H9 (cell line): ENCODE measurements around the gene OSBPL9. TPM values are rescaled to one million over a fixed set of nuclear protein-coding genes. Genes with fewer than 3 reads are reported as not detected.

ENCODE experiments used
- DNase-seq: peaks from one replicate; pipeline ENCODE4 v3.0.0-alpha.2; 2017
- H2AFZ ChIP-seq: one replicate; pipeline ENCODE4 v1.6.1; 2013; ENCODE audit warnings: mild to moderate bottlenecking, low read length, control low read depth, moderate library complexity
- H2AK5ac ChIP-seq: 2 replicates; pipeline ENCODE4 v1.6.1; 2013; ENCODE audit warnings: low read length, control low read depth, mixed read lengths; ENCODE audit not compliant: insufficient read length
- H2BK120ac ChIP-seq: one replicate; pipeline ENCODE4 v1.6.1; 2013; ENCODE audit warnings: low read depth, mild to moderate bottlenecking, low read length, control low read depth, inconsistent platforms; ENCODE audit not compliant: poor library complexity, severe bottlenecking
- H2BK12ac ChIP-seq: 2 replicates; pipeline ENCODE4 v1.6.1; 2013; ENCODE audit warnings: low read length, control low read depth, mixed read lengths, low read depth; ENCODE audit not compliant: insufficient read length
- H2BK15ac ChIP-seq: 2 replicates; pipeline ENCODE4 v1.6.1; 2013; ENCODE audit warnings: low read depth, low read length, control low read depth
- H2BK20ac ChIP-seq: one replicate; pipeline ENCODE4 v1.6.1; 2013; ENCODE audit warnings: low read depth, mild to moderate bottlenecking, low read length, control low read depth, inconsistent platforms; ENCODE audit not compliant: poor library complexity, severe bottlenecking
- H2BK5ac ChIP-seq: 2 replicates; pipeline ENCODE4 v1.6.1; 2013; ENCODE audit warnings: low read length, control low read depth, mixed read lengths; ENCODE audit not compliant: insufficient read length
- H3K14ac ChIP-seq: 2 replicates; pipeline ENCODE4 v1.6.1; 2013; ENCODE audit warnings: low read length, control low read depth; ENCODE audit not compliant: insufficient read depth
- H3K18ac ChIP-seq: 2 replicates; pipeline ENCODE4 v1.6.1; 2013; ENCODE audit warnings: low read depth, mild to moderate bottlenecking, mixed read lengths, low read length, control low read depth; ENCODE audit not compliant: insufficient read length
- H3K23ac ChIP-seq: 2 replicates; pipeline ENCODE4 v1.6.1; 2013; ENCODE audit warnings: low read length, control low read depth, mixed read lengths, low read depth; ENCODE audit not compliant: insufficient read length
- H3K23me2 ChIP-seq: 2 replicates; pipeline ENCODE4 v1.6.1; 2013; ENCODE audit warnings: low read depth, mild to moderate bottlenecking, mixed read lengths, low read length, control low read depth; ENCODE audit not compliant: insufficient read length, poor library complexity, severe bottlenecking
- H3K27ac ChIP-seq: 2 replicates; pipeline ENCODE4 v1.5.1; 2013; ENCODE audit warnings: low read length, control low read depth, mixed read lengths, low read depth; ENCODE audit not compliant: insufficient read length
- H3K27me3 ChIP-seq: 2 replicates; pipeline ENCODE4 v1.6.1; 2013; ENCODE audit warnings: low read length, control low read depth, inconsistent platforms; ENCODE audit not compliant: insufficient read depth
- H3K4ac ChIP-seq: 2 replicates; pipeline ENCODE4 v1.6.1; 2013; ENCODE audit warnings: low read depth, mild to moderate bottlenecking, control low read depth, inconsistent platforms, low read length, moderate library complexity
- H3K4me1 ChIP-seq: 2 replicates; pipeline ENCODE4 v1.6.1; 2013; ENCODE audit warnings: low read length, control low read depth, inconsistent platforms; ENCODE audit not compliant: insufficient read depth
- H3K4me2 ChIP-seq: 2 replicates; pipeline ENCODE4 v1.6.1; 2013; ENCODE audit warnings: low read length, control low read depth, mixed read lengths; ENCODE audit not compliant: insufficient read length, insufficient read depth
- H3K56ac ChIP-seq: 2 replicates; pipeline ENCODE4 v1.6.1; 2013; ENCODE audit warnings: low read depth, mild to moderate bottlenecking, mixed read lengths, low read length, control low read depth; ENCODE audit not compliant: insufficient read length
- H3K79me1 ChIP-seq: 2 replicates; pipeline ENCODE4 v1.6.1; 2013; ENCODE audit warnings: low read depth, mild to moderate bottlenecking, moderate library complexity, low read length, control low read depth, inconsistent platforms; ENCODE audit not compliant: insufficient read depth, poor library complexity, severe bottlenecking
- H3K79me2 ChIP-seq: 2 replicates; pipeline ENCODE4 v1.6.1; 2013; ENCODE audit warnings: low read length, control low read depth, inconsistent platforms; ENCODE audit not compliant: insufficient read depth
- H3K9ac ChIP-seq: 2 replicates; pipeline ENCODE4 v1.6.1; 2013; ENCODE audit warnings: low read length, control low read depth, mixed read lengths; ENCODE audit not compliant: insufficient read length; ENCODE audit errors: extremely low read depth
- H3K9me3 ChIP-seq: one replicate; pipeline ENCODE4 v1.6.1; 2013; ENCODE audit warnings: low read depth, low read length, inconsistent platforms; ENCODE audit not compliant: control insufficient read depth
- H3T11ph ChIP-seq: one replicate; pipeline ENCODE4 v1.6.1; 2013; ENCODE audit warnings: mild to moderate bottlenecking, low read length, control low read depth, inconsistent platforms
- H4K20me1 ChIP-seq: one replicate; pipeline ENCODE4 v1.6.1; 2013; ENCODE audit not compliant: control insufficient read depth, insufficient read length, insufficient read depth
- H4K5ac ChIP-seq: 2 replicates; pipeline ENCODE4 v1.6.1; 2013; ENCODE audit warnings: low read depth, mild to moderate bottlenecking, mixed read lengths, low read length, control low read depth; ENCODE audit not compliant: insufficient read length
- H4K8ac ChIP-seq: replicated peaks from 2 replicates; pipeline ENCODE4 v1.6.1; 2013; ENCODE audit warnings: low read length, control low read depth, mixed read lengths, low read depth; ENCODE audit not compliant: insufficient read length
- H4K91ac ChIP-seq: 2 replicates; pipeline ENCODE4 v1.6.1; 2013; ENCODE audit warnings: low read depth, mild to moderate bottlenecking, moderate library complexity, mixed read lengths, low read length, control low read depth; ENCODE audit not compliant: insufficient read length
- H3K27ac Mint-ChIP-seq, 3 experiments: 2 replicates in 2 of 3; 3 replicates in 1 of 3; pipeline ENCODE4 v1.8.0; 2020 to 2021; ENCODE audit warnings: mixed read lengths in 3 of 3, mild to moderate bottlenecking in 1 of 3, moderate library complexity in 1 of 3
- H3K27me3 Mint-ChIP-seq: 2 replicates; pipeline ENCODE4 v1.8.0; 2021; ENCODE audit warnings: low read depth, mild to moderate bottlenecking, moderate library complexity, mixed read lengths
- H3K36me3 Mint-ChIP-seq, 3 experiments: 2 replicates in 2 of 3; 3 replicates in 1 of 3; pipeline ENCODE4 v1.8.0; 2020 to 2021; ENCODE audit warnings: low read depth in 3 of 3, mixed read lengths in 3 of 3; ENCODE audit not compliant: insufficient read depth in 1 of 3
- H3K4me1 Mint-ChIP-seq, 2 experiments: 2 replicates each; pipeline ENCODE4 v1.8.0; 2020; ENCODE audit warnings: mixed read lengths in 2 of 2
- H3K4me3 Mint-ChIP-seq, 2 experiments: 2 replicates in 1 of 2; 3 replicates in 1 of 2; pipeline ENCODE4 v1.8.0; 2020 to 2021; ENCODE audit warnings: mild to moderate bottlenecking in 2 of 2, mixed read lengths in 2 of 2, moderate library complexity in 1 of 2
- H3K9me3 Mint-ChIP-seq, 2 experiments: 2 replicates in 1 of 2; 3 replicates in 1 of 2; pipeline ENCODE4 v1.8.0; 2020; ENCODE audit warnings: mild to moderate bottlenecking in 2 of 2, mixed read lengths in 2 of 2, moderate library complexity in 1 of 2
- CTCF ChIP-seq: fragments of 200-600 bp; sonication (generic); conservative IDR thresholded peaks from 3 replicates; pipeline ENCODE4 v1.8.0; 2021; ENCODE audit warnings: antibody characterized with exemption, mild to moderate bottlenecking
- WGBS: extraction: QIAGEN DNeasy Blood & Tissue Kit; methylation state at CpG from one replicate; pipeline ENCODE4 v1.1.7; 2013; ENCODE audit warnings: missing lambda C conversion rate, low lambda C conversion rate, mixed read lengths; ENCODE audit not compliant: insufficient read length; ENCODE audit errors: extremely low coverage; 5-methylcytosine and 5-hydroxymethylcytosine counted together
- total RNA-seq: library from RNA; stranded (reverse); gene quantifications from 2 replicates; pipeline ENCODE4 v1.2.1, GENCODE V29; 2021

The OSBPL9 gene
- total RNA-seq, 1 experiment from 2014 or later, result 76.7 TPM

DNA sequence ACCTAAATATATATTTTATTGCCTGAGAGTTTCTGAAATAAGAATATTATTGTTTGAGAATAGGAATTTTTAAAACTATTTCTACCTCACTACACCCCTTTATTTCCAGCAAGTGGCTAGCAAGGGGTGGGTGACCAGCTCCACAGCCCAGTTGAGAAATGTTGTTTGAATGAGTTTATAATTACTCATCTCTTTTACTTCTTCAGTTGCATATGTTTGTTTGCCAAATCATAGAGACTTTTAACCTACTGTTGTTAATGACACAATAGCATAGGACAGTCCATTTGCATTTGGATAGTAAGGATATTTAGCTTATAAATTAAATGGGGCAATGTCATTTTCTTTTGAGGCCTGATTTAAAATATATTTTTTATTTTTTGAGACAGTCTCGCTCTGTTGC lies 133.8 kb downstream of the OSBPL9 start:
- no peak overlapping the region for H3K4me2 ChIP-seq
- H3K4me1 Mint-ChIP-seq, result peaks cover 2% of the 10 kb centered on the region in 2 experiments; a peak in 1 of 4 replicates
- H3K14ac ChIP-seq, result no peak overlapping the region
- H3K4ac ChIP-seq, result no peak overlapping the region
- no peaks in the 10 kb centered on the region for H3K79me1 ChIP-seq
- no peak overlapping the region for H2BK15ac ChIP-seq
- H4K5ac ChIP-seq, result no peak overlapping the region
- no peak overlapping the region for H2BK5ac ChIP-seq
- no peaks in the 10 kb centered on the region for H3K23me2 ChIP-seq
- no peak for TF ChIP-seq CTCF
- no peak overlapping the region for H3K23ac ChIP-seq
- no peaks in the 10 kb centered on the region for H3K4me1 ChIP-seq
- H3K27ac ChIP-seq, result no peak overlapping the region
- H3K27me3 Mint-ChIP-seq, result no peaks in the 10 kb centered on the region
- H3K56ac ChIP-seq, result no peak overlapping the region
- H2BK20ac ChIP-seq, result no peak overlapping the region
- WGBS, result no CpG with 5 or more reads among the region's 1 CpG
- H3K27ac Mint-ChIP-seq, result no peak overlapping the region
- no peaks in the 10 kb centered on the region for H3K27me3 ChIP-seq
- H3T11ph ChIP-seq, result no peak overlapping the region
- no peak overlapping the region for H2AK5ac ChIP-seq
- no peaks in the 10 kb centered on the region for H3K9me3 Mint-ChIP-seq
- no peak overlapping the region for H4K8ac ChIP-seq
- DNase-seq, result no peak
- no peak overlapping the region for H2BK120ac ChIP-seq
- no peak overlapping the region for H2BK12ac ChIP-seq
- no peak overlapping the region for H3K9ac ChIP-seq
- no peak overlapping the region for H3K4me3 Mint-ChIP-seq
- peaks cover 5 to 35% (median 27%) of the 10 kb centered on the region in 3 experiments; a peak in 6 of 7 replicates for H3K36me3 Mint-ChIP-seq
- no peak overlapping the region for H4K91ac ChIP-seq
- no peak overlapping the region for H2AFZ ChIP-seq
- H3K18ac ChIP-seq, result no peak overlapping the region
- H4K20me1 ChIP-seq, result no peaks in the 10 kb centered on the region
- H3K9me3 ChIP-seq, result no peaks in the 10 kb centered on the region
- no peaks in the 10 kb centered on the region for H3K79me2 ChIP-seq
